Measurements from ENCODE around the gene TIMM10B.
A peak's percentile ranks its signal among the peaks of the same experiment; 100 is the strongest.

TIMM10B gene, protein sequence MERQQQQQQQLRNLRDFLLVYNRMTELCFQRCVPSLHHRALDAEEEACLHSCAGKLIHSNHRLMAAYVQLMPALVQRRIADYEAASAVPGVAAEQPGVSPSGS

DNA sequence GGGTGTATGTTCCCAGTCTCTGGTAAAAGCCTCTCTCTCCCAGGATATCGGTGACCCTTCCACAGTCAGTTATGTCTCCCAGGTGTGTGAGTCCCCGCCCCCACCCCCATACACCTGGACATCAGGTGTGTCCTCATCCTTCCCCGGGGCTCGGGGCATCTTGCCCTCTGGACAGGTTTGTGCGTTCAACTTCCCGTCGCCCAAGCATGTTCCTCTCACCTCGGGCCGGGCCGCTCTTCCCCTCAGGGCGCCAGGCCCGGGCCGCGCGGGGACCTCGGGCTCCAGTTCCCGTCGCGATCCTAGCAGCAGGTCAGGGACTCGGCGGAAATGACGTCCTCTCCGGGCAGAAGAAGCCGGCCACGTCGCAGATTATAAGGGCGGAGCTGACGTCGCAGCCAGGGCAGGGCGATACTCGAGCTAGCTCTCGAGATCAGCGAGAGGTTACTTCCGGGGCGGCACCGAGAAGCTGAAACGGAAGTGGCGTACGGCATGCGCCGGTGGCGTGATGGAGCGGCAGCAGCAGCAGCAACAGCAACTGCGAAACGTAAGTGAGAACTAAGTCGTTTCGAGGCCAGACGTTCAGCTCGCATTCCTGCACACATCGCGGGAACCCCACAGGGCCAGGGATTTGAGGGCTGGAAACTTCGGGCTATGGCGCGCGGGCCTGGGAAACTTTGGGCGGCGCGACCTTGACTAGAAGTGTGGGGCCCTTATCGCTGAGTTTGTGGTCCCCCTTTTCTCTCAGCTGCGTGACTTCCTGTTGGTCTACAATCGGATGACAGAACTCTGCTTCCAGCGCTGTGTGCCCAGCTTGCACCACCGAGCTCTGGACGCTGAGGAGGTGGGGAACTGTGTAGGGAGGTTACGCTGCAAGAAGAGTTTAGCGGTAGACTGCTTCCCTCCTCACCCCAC, at the start of gene TIMM10B, which contains the start of gene ARFIP2:
Gene TIMM10B, plus strand, starts transcription at position 490 of the 912 bp plus-strand sequence. Its CDS starts 16 bp downstream, at position 506.
Gene ARFIP2, minus strand, starts transcription at position 320 of the 912 bp plus-strand sequence. CDS start 910 bp downstream, outside the sequence.
- FAIRE-seq, result peak; percentile 99
- DNase-seq (ENCODE audit: insufficient read length, low spot score), result peak; percentile 97

DNA sequence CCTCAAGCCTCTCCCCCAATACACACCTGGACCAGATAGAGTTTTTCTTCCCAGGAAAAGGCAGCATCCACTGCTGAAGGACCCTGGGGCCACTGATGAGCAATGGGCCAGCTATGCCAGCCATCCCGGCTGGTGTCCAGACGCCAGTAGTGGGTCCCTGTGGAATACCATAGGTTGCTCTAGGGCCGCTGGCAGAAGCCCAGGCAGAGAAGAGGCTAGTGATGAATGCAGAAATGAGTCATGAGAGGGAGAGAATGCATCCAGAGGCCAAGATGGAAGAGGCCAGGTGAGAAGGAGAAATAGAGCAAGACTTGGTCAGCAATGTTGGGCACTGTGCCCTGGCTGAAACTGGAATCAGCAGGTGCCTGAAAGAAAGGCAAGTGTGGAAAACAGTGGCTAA, 49.4 kb upstream of the TIMM10B start:
- FAIRE-seq (no peak), DNase-seq (ENCODE audit: insufficient read length, low spot score) (no peak)

DNA sequence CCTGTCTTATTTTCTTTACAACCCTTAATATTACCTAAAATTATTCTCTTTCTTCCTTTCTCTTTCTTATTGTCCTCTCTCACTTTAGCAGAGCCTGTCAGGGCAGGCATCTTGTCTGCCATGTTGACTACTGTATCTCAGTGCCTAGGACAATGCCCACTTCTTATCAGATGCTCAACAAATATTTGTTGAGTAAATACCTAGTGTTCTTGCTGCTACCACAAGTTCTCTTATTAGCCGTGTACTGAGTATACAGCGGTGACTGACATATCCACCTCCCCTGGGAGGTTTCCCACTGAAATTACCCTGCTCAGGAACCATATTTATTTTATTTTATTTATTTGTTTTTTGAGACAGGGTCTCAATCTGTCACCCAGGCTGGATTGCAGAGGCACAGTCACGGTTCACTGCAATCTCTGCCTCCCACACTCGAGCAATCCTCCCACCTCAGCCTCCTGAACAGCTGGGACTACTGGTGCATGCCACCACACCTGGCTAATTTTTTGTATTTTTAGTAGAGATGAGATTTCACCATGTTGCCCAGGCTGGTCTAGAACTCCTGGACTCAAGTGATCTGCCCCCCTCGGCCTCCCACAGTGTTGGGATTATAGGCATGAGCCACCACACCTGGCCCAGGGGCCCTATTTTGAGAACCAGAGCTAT, 47.2 kb upstream of the TIMM10B start:
- FAIRE-seq (peak; percentile 63), DNase-seq (ENCODE audit: insufficient read length, low spot score) (no peak)

DNA sequence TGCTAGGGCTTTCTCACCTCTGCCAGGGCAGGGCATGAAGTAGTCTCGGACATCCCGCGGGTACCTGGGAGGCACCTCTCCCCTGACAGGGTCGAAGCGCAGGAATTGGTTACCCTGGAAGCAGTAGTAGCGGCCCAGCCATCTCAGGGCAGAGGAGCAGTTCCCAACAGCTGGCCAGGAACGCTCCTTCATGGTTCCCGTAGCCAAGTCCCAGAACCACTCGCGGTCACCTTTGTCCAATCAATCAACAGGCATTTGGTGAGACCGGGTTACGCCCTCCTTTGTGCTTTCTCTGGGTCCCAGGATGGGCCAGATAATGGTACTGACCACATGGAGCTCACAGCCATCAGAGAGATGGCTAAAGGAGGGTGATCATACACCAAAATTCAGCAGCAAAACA, 43.9 kb upstream of the TIMM10B start:
- DNase-seq (ENCODE audit: insufficient read length, low spot score), result no peak
- no peak for FAIRE-seq

DNA sequence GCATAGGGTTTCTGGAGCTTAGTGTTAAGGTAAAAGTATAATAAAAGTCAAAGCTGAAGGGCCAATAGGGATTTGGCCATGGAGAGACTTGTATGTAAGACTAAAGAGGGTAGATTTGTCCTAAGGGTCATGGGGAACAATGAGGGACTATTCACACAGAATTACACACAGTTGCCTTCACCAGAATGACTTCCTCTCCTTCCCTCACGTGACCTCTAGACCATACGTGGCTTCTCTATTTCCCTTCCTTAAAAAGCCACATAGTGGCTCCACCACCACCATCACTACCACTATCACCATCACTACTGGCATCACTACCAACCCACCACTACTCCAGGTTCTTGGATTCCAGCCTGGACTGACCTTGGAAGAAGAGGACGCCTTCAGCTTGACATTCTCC, 43.3 kb upstream of the TIMM10B start:
- FAIRE-seq (no peak), DNase-seq (ENCODE audit: insufficient read length, low spot score) (no peak)

DNA sequence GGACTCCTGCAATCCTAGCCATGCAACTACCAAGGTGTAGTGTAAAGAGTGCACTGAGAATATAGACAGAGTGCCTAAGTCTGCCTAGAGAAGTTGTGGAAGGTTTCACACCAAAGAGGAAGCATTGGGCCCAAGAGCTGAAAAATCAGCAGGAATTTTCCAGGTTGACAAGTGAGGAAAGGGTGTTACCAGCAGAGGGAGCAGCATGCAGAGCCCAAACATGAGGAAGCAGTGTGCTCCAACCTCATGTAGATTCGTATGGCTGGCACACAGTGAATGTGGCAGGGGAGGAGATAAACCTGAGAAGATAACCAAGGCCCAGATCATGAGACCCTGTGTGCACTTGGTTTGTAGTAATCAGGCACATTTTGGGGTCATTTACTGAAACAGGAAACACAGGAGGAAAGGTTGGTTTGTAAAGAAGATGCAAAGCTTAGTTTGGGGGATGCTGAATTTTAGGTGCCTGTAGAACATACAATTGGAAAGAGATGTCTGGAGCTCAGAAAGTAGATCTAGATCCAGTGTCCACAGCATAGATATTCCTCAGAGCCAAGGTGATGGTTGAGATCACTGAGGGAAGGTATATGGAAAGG, 42.2 kb upstream of the TIMM10B start:
- FAIRE-seq (peak; percentile 74), DNase-seq (ENCODE audit: insufficient read length, low spot score) (no peak)

DNA sequence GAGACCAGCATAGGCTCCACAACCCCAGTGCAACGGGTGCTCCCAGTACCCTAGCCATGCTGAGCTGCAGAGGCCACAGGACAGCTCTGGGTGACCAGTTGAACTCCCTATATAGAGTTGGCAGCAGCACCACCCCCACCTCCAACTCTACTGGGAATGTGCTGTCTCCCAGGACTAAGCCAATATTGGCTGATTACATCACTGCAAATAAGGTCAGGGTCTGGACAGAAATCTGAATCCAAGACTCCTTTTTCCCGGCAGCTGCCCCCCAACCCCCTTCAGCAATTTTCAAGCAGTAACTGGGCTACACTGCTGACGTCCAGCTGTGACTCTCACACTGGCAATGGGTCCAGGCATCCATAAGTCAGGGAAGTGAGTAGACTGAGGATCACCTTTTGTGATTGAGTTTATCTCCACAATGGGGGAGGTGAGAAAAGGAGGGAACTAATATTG, 40.4 kb upstream of the TIMM10B start, which contains the start of gene HPX:
Gene HPX, minus strand, starts transcription at position 82 of the 453 bp plus-strand sequence. Its CDS starts 24 bp downstream, at position 58.
- FAIRE-seq (no peak), DNase-seq (ENCODE audit: insufficient read length, low spot score) (no peak)

DNA sequence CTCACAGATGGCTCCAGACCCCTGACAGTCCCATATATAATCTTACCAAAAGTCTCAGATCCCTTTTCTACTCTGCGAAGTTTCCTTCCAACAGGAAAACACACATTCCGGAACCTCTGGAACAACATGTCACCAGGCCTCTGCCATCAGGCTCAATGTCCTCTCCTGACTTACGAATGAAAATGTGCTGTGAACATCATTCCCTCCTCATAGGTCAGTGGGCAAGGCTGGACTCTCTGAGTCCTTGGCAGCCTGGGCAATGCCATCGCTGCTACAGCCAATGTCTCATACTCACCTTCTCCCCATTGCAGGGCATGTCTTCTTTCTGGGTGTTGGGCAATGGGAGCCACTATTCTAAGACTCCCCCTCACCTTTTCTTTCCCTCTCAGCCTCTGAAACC, 38.9 kb upstream of the TIMM10B start:
- DNase-seq (ENCODE audit: insufficient read length, low spot score) (no peak), FAIRE-seq (no peak)

DNA sequence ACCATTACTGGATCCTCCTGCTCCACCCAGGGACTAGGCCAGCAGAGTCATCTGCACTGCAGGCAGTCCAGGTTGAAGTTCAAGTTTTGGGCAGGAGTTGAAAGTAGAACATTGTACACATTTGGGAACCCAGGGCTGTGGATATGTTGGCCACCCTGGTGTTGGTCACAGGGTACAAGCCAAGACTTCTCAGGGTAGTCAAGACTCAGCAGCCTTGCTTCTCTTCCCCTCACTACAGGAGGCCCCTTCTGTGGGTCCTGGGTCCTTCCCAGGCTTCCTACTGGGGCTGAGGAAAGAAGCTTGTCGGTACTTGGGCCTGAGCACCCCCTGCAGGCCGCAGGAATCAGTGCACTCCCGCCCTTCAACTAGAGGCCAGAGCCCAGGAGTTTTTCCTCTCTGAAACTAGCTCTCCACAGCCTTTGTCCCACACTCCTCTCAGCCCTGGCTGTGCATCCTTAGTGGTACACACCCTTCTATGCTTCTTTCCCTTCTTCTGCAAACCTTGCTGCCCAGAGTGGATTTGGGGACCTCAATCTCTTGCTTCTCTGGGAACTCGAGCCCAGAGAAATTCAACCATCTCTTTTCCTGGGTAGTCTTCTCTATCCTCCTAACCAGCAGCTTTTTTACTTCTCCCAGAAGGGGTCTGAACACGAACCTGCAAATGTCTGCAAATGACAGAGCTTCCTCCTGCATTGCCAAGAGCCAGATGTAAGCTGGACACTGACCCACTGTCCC, 37.9 kb upstream of the TIMM10B start:
- DNase-seq (ENCODE audit: insufficient read length, low spot score), result peak; percentile 51
- FAIRE-seq, result peak; percentile 28

DNA sequence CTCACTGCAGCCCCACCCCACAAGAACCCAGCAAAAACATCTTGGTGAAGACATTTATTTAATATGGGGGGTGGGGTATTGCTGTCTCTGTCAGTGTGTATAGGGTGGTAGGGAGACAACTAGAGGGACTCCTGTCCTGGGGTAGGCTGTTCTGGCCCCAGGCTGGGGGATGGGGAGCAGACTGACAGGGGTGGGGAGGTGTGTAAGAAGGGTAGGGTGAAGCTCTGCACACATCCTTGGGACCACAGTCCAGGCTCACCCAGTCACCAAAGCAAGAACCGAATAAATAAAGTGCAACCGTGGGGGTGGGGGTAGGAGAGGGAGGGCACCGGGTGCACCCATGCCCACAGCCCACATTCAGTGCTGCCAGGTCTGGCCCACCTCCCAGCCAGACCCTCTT, 32.7 kb upstream of the TIMM10B start:
- no peak for DNase-seq (ENCODE audit: insufficient read length, low spot score)
- no peak for FAIRE-seq

DNA sequence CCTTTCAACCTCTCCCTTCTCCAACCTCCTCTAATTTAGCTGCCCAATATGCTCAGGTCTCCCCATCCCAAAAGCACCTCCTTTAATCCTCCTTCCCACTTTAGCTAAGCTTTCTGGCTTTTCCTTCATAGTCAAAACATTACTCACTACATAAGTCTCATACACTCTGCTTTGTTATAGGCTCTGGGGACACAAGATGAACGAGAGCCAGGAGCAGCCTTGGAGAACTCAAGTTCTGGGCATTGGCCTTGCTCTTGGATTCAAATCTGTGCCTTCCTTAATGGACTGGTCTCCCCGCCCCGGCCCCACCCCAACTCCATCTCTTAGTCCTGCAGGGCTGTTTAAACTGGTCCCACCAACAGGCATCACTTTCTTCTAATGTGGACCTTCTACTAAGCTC, 29.1 kb upstream of the TIMM10B start:
- FAIRE-seq, result no peak
- DNase-seq (ENCODE audit: insufficient read length, low spot score), result no peak

DNA sequence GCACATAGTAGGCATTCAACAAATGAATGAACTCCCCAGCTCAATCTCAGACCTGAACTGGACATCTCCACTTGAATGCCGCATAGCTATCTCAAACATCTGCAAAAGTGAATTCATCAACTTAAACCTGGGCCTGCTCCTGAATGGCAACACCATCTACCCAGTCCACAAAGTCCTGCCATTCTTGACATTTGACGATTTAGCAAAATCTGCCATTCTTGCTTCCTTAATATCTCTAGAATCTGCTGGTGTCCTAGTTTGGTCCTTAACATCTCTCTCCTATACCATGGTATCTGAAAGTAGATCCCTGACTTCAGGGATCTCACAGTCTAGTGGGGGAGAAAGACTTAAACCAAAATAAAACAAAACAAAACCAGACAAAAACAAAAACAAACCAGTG, 28.1 kb upstream of the TIMM10B start:
- DNase-seq (ENCODE audit: insufficient read length, low spot score), result no peak
- no peak for FAIRE-seq

DNA sequence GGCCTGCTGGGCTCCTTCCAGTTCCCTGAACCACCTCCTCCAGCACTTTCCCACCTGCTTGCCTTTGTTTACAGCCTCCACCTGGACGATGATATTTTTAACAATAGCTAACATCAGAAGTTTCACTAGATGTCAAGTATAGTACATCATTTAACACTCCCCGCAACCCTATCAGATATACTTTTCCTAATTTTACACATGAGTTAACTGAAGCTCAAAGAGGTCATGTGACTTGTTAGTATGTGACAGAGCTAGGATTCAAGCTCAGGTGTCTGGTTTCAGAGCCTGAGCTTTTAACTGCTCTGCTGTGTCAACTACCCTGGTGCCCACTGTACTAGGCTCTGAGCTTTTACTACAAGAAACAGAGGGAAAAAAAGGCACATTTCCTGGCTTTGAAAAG, 26.2 kb upstream of the TIMM10B start:
- DNase-seq (ENCODE audit: insufficient read length, low spot score), result no peak
- FAIRE-seq, result no peak

DNA sequence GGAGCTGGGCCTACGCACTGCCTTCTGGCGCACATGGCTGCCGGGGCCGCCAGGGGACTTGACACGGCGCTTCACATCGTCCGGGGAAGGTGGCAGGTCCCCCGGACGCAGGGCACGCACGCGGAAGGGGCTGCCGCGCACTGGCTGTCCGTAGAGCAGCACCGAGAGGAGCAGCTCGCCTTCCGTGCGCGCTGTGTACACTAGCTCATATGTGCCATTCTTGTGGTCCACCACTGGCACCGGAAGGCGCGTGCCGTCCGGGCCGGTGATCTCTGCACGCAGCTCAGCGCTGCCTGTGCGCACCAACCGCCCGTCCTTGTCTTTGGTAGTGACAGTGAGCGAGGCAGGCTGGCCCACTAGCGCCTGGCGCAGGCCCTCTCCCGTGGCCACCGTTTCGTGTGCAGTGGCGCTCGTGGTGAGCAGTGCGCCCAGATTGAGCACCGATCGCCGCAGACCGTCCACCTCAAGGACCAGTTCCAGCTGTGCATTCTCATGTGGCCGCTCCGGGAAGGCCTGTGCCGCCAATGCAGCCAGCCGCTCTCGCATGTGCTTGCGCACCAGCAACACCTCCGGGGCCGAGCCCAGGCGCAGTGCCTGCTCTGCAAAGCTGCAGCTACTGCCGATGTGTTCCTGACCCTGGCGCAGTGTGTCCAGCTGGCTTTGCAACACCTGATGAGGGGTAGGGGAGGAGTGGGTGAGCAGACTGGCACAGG, 24.8 kb upstream of the TIMM10B start:
- FAIRE-seq, result no peak
- no peak for DNase-seq (ENCODE audit: insufficient read length, low spot score)

DNA sequence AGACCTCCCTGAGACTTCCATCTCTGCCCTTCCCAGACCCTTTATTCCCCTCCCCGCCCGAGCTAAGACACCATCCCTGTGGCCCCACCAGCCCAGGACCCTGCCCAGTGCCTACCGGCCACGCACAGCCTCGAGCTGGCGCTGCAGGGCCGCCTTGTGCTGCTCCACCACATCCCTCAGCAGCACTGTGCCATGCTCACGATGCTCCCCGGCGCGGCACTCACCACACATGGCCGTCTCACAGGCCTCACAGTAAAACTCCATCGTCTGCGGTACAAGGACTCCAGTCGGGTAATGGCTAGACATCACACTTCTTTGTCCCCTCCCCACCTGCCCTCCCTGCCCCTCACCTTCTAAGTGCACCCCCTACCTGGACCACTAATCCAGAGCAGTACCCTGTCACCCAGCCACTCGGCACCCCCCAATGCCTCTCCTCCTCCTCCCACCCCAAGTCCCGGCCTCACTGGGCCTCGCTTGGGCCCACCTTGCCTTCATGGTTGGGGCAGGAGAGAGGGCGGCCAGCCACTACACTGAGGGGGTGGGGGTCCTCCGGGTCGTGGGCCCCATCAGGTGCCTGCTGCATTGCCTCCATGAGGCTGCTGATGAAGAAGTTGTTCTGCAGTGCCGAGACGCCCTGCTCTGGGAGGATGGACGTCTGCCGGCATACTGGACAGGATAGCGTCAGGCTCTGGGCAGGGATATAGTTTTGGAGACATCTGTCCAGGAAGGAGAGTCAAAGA, 23.6 kb upstream of the TIMM10B start:
- FAIRE-seq (no peak), DNase-seq (ENCODE audit: insufficient read length, low spot score) (no peak)

DNA sequence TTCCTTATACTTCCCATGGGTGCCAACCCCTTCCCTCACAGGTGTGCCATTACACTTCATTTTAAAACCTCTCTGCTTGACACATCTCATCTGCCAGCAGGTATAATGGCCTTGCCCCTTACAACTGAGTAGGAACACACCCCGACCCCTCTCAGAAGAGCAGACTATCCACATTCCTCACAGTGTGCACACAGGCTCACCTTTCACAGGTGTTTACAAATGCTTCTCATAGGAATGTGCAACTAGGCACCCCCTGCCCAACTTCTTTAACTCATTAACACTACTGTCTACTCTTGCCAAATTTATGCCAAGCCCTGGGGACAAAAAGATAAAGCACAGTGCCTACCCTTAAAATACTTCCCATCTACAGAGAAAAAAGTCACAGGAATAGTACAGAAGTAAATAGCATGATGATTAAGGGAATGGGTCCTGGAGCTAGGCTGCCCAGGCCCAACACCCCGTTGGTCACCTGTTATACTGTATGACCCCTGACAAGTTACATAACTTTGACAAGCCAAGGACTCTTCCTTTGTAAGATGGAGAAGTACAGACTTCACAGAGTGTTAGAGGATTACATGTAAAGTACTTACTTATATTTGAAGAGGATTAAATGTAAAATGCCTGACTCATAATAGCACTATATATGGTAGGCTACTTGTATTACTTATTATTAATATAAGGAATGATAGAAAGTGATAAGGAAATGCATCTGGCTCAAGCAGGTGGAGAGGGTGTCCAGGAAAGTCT, 22.8 kb upstream of the TIMM10B start:
- FAIRE-seq (no peak), DNase-seq (ENCODE audit: insufficient read length, low spot score) (no peak)

DNA sequence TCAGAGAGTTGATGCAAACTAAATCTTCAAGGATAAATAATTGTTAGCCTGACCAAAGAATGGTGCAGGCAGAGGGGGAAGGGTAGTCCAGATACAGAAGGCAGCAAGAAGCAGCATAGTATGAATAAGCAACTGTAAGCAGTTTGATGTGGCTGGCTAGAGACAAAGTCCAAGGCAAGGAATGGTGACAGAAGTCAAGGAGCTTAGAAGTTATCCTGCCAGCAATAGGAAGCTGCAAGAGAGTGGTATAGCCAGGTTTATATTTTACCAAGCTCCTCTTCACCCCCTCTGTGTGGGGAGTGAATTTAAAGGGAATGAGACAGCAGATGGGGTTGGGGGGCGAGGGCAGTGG, 22.2 kb upstream of the TIMM10B start:
- DNase-seq (ENCODE audit: insufficient read length, low spot score), result no peak
- FAIRE-seq, result no peak

DNA sequence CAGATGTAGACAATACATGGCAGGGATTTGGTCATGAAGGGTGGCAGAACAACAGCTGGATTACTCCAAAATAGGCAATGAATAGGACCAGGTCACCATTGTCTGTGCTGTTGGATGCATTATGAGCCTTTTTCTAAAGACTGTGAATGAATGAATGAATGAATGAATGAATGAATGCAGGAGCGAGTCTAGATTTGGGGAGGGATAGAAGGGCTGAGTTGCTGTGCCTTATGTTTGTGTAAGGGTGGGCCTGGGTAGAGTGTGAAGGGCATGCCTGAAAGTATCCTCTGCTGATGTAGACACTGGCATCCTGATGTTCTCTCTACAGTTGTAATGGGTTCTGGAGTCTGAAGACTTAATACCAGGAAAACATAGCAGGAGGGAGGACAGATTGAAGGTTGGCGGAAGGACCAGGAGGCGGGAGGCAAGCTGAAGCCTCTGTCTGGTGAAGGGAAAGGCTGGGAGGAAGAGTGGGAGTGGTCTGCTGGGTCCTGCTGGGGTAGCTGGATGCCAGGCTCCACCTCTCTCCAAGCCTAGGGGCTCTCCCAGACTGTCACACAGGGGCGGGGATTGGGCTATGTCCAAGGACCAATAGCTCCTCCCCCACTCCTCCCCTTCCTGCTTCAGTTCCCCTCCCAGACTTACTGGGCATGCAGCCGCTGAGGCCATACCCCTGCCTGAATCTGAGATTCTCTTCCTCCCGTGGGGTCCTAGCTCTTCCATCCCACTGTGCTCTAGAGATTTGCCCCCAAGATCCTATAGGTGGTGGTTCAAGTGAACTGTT, 12.4 kb upstream of the TIMM10B start:
- FAIRE-seq (peak; percentile 86), DNase-seq (ENCODE audit: insufficient read length, low spot score) (peak; percentile 72)
